Thyroid gland (tissue), 4 donors: ENCODE results near the gene RPL29. TPM values are rescaled to one million over a fixed set of nuclear protein-coding genes. Genes with fewer than 3 reads are reported as not detected.

Source experiments
- DNase-seq, 2 donors: peaks; one replicate each; pipeline ENCODE4 v3.0.0-alpha.2; 2019
- H3K27ac ChIP-seq, 3 donors: fragments of 200-600 bp; sonication (generic); 1 replicate in 2 of 3; 2 replicates in 1 of 3; pipeline ENCODE4 v1.5.1; 2016 to 2019; ENCODE audit warnings: mild to moderate bottlenecking in 1 of 3, moderate library complexity in 1 of 3
- H3K27me3 ChIP-seq: fragments of 200-600 bp; sonication (generic); one replicate; pipeline ENCODE4 v1.5.1; 2019
- H3K36me3 ChIP-seq, 2 donors: fragments of 200-600 bp; sonication (generic); one replicate each; pipeline ENCODE4 v1.5.1; 2016 to 2019
- H3K4me1 ChIP-seq, 2 donors: fragments of 200-600 bp; sonication (generic); one replicate each; pipeline ENCODE4 v1.5.1; 2017 to 2019
- H3K4me3 ChIP-seq, 3 donors: fragments of 200-600 bp; sonication (generic); replicated peaks in 1 of 3; 1 replicate in 2 of 3; 2 replicates in 1 of 3; pipeline ENCODE4 v1.5.1; 2016; ENCODE audit warnings: mild to moderate bottlenecking in 1 of 3
- H3K9me3 ChIP-seq: fragments of 200-600 bp; sonication (generic); one replicate; pipeline ENCODE4 v1.5.1; 2017
- POLR2A ChIP-seq, 2 donors: fragments of 450-650 bp; IDR thresholded peaks; one replicate each; pipeline ENCODE4 v1.6.1; 2017; ENCODE audit warnings: antibody characterized with exemption in 2 of 2, mild to moderate bottlenecking in 2 of 2, moderate library complexity in 1 of 2
- WGBS, 2 donors: methylation state at CpG; one replicate each; pipeline ENCODE4 v1.1.5; 2017; 5-methylcytosine and 5-hydroxymethylcytosine counted together
- intact Hi-C: fragments of 100-400 bp; cut with DNase I; formaldehyde crosslinking; loops from one replicate; pipeline ENCODE4 v1.15.1; 2023
- total RNA-seq, 4 donors: library from RNA; depleted of rRNA; stranded (reverse); fragments of >200 nt; gene quantifications; one replicate each; pipeline ENCODE4 v1.2.3, GENCODE V29; 2016
- TF ChIP-seq, protein P1 (sequence below), 6 experiments: fragments of 200-600 bp in 3 of 6; fragments of 450-650 bp in 3 of 6; sonication (generic) in 3 of 6; IDR thresholded peaks; one replicate each; pipeline ENCODE4 v1.5.1; 2016 to 2019; ENCODE audit warnings: antibody characterized with exemption in 6 of 6, mild to moderate bottlenecking in 2 of 6, inconsistent platforms in 1 of 6, moderate library complexity in 1 of 6

The RPL29 gene
- total RNA-seq, 4 donors from 2014 or later, result 826 to 1,348 (median 1,271) TPM

DNA sequence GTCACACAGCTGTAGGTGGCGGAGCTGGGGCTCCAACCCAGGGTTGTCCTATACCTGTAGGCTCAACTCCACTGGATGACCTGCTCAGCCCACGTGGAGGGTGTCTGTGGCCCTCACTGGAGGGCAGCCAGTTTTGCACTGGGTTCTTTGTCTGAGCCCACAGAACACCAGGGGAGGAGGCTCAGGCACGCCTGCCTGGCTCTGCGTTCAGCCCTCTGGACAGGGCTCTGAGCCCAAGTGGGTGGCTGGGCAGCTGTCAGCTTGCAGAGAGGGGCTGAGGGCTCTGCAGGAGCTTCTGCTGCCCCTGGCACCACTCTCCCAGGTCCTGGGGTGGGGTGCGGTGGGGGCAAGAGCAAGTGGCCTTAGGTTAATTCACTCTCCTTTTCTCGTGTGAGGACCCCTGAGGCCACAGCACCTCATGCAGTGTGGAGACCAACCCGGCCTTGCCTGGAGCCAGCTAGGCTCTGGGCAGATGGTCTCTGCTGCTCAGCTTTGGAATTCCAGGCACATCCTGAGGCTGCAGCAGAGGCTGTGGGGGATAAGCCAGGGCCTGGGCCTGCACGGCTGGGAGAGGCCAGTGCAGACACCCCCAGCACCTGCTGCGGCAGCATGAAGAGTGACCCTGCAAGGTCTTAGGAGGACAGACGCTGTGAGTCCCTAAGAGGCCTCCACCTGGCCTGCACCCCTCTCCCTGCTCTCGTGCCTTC is 37.2 kb upstream of the RPL29 start:
- H3K27me3 ChIP-seq, result no peaks in the 10 kb centered on the region
- TF ChIP-seq, protein P1, sequence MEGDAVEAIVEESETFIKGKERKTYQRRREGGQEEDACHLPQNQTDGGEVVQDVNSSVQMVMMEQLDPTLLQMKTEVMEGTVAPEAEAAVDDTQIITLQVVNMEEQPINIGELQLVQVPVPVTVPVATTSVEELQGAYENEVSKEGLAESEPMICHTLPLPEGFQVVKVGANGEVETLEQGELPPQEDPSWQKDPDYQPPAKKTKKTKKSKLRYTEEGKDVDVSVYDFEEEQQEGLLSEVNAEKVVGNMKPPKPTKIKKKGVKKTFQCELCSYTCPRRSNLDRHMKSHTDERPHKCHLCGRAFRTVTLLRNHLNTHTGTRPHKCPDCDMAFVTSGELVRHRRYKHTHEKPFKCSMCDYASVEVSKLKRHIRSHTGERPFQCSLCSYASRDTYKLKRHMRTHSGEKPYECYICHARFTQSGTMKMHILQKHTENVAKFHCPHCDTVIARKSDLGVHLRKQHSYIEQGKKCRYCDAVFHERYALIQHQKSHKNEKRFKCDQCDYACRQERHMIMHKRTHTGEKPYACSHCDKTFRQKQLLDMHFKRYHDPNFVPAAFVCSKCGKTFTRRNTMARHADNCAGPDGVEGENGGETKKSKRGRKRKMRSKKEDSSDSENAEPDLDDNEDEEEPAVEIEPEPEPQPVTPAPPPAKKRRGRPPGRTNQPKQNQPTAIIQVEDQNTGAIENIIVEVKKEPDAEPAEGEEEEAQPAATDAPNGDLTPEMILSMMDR (IDR thresholded peaks at IDR 0.05), result no peak
- TF ChIP-seq POLR2A (IDR thresholded peaks at IDR 0.05), result no peak
- DNase-seq, result peak in 1 of 2 donors; percentile 20
- no peaks in the 10 kb centered on the region for H3K9me3 ChIP-seq
- H3K4me3 ChIP-seq, result no peak overlapping the region
- peaks cover 0 to 5% of the 10 kb centered on the region in 2 donors for H3K4me1 ChIP-seq
- WGBS, 2 donors, result 64 to 80% methylated on average over 5 to 6 of the region's 11 CpGs
- intact Hi-C loops, result no loop called here
- no peak overlapping the region for H3K27ac ChIP-seq
- H3K36me3 ChIP-seq, result no peaks in the 10 kb centered on the region

DNA sequence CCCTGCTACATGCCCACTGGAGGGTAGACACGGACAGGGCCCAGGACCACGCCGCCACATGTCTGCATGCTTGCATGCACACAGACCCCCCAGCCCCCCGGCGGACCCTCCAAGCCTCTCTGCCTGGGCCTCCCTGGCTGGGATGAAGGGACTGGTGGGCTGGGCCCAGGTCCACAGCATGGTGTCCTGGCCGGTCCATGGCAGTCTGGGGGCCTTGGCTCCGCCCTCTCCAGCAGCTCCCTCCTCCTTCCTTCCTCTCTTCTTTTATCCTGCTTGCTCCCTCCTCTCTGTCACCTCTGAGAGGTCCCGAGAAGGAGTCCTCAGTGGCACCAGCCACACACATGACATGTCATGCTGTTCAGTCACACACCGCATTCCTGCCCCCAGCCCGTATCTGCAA is 36.2 kb upstream of the RPL29 start:
- Histone ChIP-seq H3K4me1 (no peaks in the 10 kb centered on the region), H3K27ac (no peak overlapping the region), H3K9me3 (no peaks in the 10 kb centered on the region), H3K4me3 (no peak overlapping the region), H3K27me3 (no peaks in the 10 kb centered on the region), H3K36me3 (no peaks in the 10 kb centered on the region)
- no peak for TF ChIP-seq POLR2A (IDR thresholded peaks at IDR 0.05)
- TF ChIP-seq, protein P1 (IDR thresholded peaks at IDR 0.05), result no peak
- DNase-seq, result no peak
- WGBS, 2 donors, result 83 to 93% methylated on average over 8 to 10 of the region's 10 CpGs
- intact Hi-C loops, result no loop called here

DNA sequence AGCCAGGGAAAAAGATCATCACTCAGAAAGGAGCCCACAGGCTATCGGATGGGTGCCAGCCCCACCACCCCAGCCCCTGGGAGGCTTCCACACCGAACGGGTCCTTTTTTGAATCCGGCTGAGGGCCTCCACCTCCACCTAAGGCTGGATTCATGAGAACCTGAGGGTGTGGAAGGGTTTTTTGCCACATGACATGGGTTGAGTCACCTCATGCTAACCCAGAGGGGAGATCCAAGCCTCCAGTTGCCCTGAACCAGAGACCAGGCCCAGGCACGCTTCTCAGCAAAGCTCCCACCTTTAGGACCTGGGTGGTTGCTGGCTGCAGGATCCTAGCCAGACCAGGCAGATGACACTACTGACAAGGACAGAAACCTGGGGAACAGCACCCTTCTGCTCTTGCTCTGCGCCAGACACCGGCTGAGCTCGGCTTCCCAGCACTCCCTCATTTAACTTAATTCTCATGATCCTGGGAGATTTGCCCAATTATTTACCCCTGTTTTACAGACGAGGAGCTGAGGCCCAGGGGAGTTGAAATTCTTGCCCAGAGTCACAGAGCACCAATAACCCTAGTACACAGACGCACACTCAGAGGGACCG is 35.1 kb upstream of the RPL29 start:
- H3K4me1 ChIP-seq, result no peaks in the 10 kb centered on the region
- H3K36me3 ChIP-seq, result no peaks in the 10 kb centered on the region
- TF ChIP-seq, protein P1 (IDR thresholded peaks at IDR 0.05), result no peak
- TF ChIP-seq POLR2A (IDR thresholded peaks at IDR 0.05), result no peak
- intact Hi-C loops, result no loop called here
- no peak for DNase-seq
- H3K9me3 ChIP-seq, result no peaks in the 10 kb centered on the region
- 91 to 92% methylated on average over 11 of the region's 11 CpGs for WGBS, 2 donors
- no peak overlapping the region for H3K4me3 ChIP-seq
- no peak overlapping the region for H3K27ac ChIP-seq
- H3K27me3 ChIP-seq, result no peaks in the 10 kb centered on the region

DNA sequence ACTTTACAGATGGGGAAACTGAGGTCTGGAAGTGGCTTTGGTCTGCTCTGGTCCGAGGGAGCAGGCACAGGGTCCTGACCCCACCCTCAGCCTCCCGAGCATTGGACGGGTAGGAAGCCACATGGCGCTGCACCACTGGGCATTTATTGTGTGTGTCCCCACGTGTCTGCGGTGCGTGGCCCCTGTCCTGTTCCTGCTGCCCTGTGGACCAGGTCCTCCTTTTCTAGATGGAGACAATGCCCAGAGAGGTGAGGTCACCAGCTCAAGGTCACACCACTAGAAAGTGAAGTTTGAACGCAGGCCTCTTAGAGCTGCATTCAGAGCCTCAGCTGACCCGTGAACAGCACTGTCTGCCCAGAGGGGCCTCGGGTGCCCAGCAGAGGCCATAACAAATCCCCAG is 33.8 kb upstream of the RPL29 start:
- Histone ChIP-seq H3K9me3 (no peaks in the 10 kb centered on the region), H3K36me3 (no peaks in the 10 kb centered on the region), H3K4me1 (no peaks in the 10 kb centered on the region), H3K27me3 (no peaks in the 10 kb centered on the region), H3K27ac (no peak overlapping the region), H3K4me3 (no peak overlapping the region)
- DNase-seq, result no peak
- TF ChIP-seq, protein P1 (IDR thresholded peaks at IDR 0.05), result no peak
- TF ChIP-seq POLR2A (IDR thresholded peaks at IDR 0.05), result no peak
- intact Hi-C loops, result no loop called here
- WGBS, 2 donors, result 92 to 96% methylated on average over 7 to 10 of the region's 10 CpGs

DNA sequence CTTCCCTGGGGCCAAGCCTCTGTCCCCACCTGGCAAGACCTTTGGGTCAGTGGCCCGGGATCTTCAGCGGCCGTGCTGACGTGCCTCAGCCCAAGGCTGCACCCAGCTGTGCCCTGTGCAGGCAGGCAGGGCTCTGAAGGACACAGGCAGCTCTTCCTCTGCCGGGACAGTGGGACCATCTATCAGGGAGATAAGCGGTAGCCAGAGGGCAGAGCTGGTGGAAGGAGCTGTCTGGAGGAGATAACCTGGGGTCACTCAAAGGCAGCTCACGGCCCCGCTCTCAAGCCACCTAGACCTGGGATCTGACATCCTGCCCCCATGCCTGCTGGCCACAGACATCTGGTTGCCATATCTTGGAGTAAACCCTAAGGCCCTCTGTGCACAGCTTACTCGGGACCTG is 33.4 kb upstream of the RPL29 start:
- H3K27ac ChIP-seq, result no peak overlapping the region
- H3K36me3 ChIP-seq, result no peaks in the 10 kb centered on the region
- no peaks in the 10 kb centered on the region for H3K27me3 ChIP-seq
- intact Hi-C loops, result no loop called here
- 90% methylated on average over 4 of the region's 9 CpGs; no CpG with 5 or more reads in 1 of the 2 donors for WGBS, 2 donors
- TF ChIP-seq POLR2A (IDR thresholded peaks at IDR 0.05), result no peak
- TF ChIP-seq, protein P1 (IDR thresholded peaks at IDR 0.05), result no peak
- DNase-seq, result no peak
- no peaks in the 10 kb centered on the region for H3K9me3 ChIP-seq
- H3K4me1 ChIP-seq, result peaks cover 0 to 4% of the 10 kb centered on the region in 2 donors
- no peak overlapping the region for H3K4me3 ChIP-seq
